Stimulated activated naive CD4-positive, alpha-beta T cell treated with Interleukin-2 at 50 U/mL for 16 hours (primary cell): Measurements from ENCODE around the gene PTGR1.
"Not testable (repeated sequence)": the region's sequence is repeated elsewhere in the genome, so short reads cannot be mapped to it uniquely, and the experiment has no call there.

Source experiments
- DNase-seq: peaks from one replicate; lab custom pipeline; 2025; lab: John Stamatoyannopoulos, UW

PTGR1 gene

DNA sequence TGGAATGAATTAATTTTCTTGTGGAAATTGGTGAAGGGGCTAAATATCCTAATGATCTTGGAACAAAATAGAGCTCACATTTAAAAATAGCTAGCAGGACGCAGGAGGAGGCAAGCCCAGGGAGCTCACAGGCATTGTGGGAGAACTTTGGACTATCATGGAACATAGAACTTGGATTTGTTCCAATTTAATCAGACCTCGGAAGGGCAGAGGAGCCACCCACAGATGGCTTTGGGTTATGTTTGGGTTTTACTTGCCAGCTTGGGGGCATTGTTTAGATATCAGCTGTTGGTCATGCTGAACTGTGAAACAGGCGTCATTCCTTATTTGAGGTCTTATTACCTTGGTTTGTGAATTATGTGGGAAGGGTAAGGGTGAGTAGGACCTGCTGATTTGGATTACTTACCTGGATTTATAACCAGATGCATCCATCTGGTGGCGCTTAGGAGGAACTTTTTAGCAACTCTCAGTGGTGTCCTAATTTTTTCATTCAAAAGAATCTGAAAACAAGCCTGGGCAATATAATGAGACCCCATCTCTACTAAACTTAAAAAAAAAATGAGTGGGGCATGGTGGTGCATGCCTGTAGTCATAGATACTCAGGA is 14.1 kb upstream of the PTGR1 start:
- DNase-seq, result no peak

DNA sequence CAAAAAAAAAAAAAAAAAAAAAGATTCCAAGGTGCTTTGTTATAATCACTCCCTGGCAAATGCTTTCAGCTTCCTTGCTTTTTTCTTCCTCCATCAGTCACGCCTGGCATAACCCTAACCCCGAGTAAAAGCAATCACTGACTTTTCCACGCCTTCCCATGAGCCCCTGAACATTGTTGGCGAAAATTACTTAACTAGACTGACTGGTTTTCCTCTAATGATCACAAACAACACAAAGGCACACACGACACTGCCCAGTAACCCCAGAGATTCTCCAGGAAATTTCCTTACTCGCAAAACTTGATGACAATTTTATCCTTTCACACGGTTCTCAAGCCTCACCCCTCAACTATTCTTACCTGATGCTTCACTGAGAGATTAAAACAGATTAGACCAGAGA is 11.4 kb upstream of the PTGR1 start:
- no peak for DNase-seq

DNA sequence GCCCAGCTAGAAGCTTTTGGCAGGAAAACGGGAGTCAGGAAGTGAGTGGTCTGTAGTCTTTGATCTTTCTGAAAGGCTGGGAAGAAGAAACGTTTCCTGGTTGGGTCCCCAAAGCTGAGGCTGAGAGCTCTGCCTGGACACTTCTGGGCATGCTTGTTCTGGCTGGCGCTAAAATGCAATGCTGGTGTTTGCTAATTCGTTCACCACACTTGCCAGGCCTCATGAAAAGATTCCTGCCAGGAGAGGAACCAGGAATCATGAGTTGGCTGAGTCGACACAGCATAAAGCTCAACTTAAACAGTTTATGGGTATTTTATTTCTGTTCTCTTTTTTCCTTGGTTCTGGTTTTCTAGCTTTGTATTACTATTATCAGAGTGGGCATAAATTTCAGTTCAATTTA is 10.7 kb upstream of the PTGR1 start:
- DNase-seq, result no peak

DNA sequence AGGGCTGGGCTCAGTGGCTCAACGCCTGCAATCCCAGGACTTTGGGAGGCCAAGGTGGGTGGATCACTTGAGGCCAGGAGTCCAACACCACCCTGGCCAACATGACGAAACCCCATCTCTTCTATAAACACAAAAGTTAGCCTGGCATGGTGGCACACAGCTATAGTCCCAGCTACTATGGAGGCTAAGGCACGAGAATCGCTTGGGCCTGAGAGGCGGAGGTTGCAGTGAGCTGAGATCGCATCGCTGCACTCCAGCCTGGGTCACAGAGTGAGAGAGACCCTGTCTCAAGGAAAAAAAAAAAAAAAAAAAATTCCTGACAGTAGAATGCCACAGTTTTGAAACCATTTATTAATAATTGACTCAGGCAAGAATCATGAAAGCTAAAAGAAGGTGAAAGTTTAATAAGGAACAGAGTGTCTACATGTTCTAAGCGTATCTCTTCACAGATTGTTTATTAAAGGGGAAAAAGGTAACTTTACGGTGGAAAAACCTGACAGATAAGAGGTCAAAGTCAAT is 5.7 kb upstream of the PTGR1 start:
- DNase-seq, result no peak

DNA sequence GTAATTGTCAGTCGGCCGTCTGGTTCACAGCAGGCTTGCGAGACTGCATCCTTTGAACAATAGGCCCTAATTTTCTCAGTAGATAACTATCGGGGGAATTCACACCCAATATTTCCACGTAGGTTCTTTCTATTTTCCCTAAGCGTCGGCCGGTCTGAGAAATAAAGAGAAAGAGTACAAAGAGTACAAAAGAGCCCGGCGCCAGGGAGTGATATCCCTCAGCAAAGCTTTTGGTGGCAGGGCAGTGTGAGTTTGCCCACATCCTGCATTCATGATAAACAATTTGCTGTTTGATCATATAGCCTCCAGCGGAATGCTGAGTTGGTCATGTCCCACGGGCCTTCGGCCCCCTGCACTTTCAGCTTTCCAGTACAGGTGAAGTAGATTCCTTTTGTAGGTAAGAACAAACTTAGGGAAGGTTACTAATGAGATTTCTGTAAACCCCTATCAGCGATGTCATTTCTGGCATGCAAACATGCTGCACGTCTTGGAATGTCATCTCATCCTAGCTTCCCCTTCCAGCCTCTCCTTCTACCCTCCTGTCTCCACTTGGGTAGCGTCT is 4.7 kb upstream of the PTGR1 start:
- no peak for DNase-seq

DNA sequence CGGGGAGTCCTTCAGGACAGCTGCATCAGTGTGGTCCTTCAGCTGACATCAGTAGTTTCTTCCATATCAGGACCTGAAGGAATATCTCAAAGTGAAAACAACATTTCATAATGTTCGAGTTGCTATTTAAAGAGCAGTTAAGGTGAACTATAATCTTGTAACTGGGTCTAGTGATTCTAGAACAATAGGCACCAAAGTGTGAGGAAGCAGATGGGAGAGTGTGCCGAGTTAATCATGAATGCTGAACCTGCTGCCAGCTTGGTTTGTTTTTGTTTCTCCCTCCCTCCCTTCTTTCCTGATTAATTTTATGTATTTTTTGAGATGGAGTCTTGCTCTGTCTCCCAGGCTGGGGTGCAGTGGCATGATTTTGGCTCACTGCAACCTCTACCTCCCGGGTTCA is 3.6 kb upstream of the PTGR1 start:
- no peak for DNase-seq

DNA sequence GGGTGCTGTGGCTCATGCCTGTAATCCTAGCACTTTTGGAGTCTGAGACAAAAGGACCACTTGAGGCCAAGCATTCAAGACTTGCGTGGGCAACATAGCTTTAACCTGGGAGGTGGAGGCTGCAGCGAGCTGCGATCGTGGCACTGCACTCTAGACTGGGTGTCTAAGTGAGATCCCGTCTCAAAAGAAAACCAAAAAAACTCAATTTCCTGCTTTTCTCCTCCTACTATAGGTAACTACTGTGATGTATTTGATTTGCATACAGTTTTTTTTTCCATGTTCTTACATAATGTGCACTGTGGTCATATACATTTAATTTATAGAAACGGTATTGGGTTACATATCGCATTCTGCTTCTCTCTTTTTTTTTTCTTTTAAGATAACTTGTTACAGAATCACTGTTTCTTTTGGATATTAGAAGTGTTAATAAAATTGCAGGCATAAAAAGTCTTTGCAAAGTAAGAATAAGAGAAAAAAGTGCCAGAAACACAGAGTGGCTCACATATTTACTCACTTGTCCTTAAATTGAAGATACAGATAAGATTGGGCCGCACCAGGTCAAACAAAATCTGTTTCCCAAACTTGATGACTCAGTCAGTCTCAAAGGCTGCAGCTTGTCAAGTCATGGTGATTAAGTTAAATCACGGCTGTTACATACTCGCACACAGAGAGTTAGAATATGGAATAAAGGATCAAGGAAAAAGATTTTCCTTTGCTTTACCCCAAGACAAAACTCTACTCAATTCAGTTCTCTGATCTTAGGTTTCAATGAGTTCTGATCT is 2.0 kb upstream of the PTGR1 start:
- DNase-seq, result no peak

DNA sequence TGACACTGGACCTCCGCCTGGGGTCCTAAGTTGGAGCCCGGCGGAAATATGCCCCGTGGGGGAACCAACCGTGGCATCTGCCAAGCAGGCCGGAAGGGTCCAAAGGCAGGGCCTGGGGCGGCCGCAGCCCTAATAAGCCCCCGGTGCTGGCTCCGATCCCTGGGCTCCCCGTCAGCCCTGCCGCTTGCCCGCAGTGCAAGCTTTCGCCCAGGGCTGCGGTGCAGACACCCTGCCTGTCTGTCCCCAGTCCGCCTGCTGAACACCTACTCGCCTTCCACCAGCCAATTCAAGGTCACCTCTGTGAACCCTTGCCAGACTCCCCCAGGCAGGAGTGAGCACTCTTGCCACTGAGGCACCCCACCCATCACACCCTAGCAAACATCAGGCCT is 502 bp upstream of the PTGR1 start:
- no peak for DNase-seq

DNA sequence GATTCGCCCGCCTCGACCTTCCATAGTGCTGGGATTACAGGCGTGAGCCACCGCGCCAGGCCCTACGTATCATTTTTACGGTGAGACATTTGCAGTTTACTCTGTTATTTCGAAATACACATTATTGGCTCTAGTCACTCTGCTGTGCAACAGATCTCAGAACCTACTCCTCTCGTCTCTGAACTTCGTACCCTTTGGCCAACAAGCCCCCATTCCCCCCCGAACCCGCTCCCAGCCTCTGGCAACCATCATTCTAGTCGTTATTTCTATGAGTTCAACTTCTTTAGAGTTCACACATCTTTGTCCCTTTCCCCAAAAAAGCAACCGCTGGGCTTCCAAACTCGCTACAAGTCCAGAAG is 735 bp downstream of the PTGR1 start:
- DNase-seq, result no peak

DNA sequence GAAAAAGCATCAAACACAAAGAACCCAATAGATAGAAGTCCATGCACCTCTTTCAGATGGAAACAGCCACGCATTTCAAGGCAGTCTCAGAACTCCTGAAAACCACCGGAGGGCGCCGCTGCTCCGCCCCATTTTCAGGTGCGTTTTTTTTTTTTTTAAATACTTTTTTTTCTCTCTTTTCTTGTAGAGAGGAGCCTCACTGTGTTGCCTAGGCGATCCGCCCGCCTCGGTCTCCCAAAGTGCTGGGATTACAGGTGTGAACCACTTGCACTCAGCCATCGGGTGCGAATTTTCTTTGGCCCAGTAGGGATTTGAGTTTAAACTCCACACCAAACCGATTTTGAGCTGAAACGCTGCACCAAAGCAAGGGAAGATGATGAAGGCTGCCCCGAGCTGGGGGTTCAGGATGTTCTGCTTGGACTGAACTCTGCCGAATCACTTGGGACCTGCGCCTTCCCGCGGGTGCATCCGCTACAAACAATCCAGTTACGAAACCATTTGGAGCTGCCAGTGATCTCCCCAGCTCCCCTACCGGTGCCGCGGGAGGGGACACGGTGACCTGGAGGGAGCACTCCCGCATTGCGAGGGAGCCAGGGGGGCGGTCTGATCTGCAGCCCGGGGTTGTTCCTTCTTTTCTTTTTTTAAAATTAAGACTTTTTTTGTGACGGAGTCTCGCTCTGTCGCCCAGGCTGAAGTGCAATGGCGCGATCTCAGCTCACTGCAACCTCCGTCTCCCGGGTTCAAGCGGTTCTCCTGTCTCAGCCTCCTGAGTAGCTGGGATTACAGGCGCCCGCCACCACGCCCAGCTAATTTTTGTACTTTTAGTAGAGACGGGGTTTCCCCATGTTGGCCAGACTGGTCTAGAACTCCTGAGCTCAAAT is 1.4 kb downstream of the PTGR1 start:
- peak; percentile 54 for DNase-seq

DNA sequence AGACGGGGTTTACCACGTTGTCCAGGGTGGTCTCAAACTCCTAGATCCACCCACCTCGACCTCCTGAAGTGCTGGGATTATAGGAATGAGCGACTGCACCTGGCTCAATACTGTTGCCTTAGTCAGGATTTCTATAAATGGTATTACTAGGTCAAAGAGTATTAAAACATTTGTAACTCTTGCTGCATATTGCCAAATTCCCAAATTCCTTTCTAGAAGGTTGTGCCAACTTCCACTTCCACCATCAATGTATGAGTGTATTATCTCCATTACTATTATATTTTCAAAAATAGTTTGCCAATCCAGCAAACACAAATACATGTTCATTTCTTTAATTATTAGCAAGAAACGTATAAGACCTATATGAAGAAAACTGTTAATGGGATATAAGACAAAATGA is 10.6 kb downstream of the PTGR1 start:
- DNase-seq, result no peak

DNA sequence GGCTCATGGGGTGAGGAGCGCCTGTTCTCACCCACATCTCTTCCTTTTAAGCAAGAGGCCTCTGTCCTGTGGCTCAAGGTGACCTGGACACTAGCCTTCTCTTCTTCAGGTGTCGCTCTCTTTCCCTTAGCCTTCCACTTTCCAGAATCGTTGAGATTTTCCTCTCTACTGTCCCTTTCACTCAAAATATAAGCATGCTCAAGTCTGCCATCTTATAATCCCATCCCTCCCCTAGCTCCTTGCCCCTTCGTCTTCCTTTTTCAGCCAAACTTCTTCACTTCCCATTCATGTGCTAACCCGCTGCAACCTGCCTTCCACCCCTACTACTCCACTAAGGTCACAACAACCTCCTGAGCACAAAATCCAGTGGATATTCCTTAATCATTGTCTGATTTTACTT is 13.1 kb downstream of the PTGR1 start:
- DNase-seq, result no peak

DNA sequence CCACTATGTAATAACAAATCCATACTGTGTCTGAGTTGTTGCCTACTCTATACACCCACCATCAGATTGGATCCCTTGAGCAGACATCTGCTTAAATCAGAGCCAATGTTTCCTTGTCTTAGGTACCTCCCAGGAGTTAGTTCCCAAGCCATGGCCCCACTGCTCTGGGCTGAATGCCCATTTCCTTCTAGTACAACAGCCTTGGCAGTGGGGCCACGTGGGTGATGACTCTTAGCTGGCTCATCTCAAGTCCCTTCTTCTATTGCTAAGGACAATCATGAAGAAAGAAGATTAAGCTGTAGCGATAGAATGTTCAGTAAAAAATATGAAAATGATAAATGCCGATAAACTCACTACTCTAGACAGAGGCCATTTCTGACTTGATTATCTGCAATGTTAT is 16.6 kb downstream of the PTGR1 start:
- DNase-seq, result no peak

DNA sequence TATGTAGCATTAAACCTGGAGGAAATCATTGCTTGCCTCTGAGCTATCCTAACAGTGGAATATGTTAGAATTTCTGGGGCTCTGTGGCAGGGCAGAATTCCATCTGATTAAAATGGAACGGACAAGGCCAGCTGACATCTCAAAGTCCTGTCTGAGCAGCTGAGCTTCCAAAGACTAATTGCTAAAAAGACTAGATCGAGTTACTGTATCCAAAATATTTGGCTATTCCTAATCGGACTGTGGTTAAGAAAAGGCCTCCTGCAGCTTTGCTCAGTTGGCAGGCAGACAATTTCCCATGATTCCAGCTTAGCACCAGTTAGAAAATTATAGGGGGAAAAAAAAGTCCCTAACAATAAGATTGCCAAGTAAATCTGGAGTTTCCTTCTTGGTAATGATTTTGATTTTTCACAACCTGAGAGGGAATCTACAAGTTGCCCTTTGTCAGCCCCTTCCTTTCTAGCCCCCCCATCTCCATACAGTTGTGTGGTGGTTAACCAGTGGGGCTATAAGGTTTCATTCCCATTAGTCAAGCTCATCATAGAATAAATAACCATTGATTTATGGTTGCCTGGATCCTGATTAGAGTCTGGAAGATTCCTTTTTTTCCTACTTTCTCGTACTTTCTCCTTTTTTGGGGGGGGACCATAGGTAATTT is 26.4 kb downstream of the PTGR1 start:
- DNase-seq, result no peak

DNA sequence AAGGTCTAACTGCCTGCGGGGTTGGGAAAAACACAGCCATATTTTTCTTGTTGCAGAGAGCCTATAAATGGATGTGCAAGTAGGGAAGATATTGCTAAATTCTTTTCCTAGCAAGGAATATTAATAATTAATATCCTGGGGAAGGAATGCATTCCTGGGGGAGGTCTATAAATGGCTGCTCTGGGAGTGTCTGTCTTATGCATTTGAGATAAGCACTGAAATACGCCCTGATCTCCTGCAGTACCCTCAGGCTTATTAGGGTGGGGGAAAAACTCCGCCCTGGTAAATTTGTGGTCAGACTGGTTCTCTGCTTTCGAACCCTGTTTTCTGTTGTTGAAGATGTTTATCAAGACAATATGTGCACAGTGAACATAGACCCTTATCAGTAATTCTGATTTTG is 31.3 kb downstream of the PTGR1 start:
- DNase-seq, result not testable (repeated sequence)

DNA sequence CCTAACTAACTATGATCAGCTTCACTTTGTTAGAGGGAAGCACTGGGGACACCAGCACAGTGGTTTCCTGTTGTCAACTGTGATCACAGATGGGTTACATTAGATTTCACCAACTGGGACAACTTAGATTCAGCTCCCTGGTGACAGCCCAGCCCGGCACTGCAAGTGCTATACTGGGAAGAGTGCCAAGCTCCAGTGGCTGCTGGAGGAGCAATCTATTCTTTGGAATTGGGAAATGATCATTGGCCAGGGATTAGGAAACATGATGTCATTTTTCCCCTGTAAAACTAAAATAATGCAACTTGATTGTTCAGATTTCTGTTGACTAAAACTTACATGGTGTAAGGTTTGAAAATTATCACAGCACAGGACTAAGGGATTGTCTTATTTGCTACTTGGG is 33.2 kb downstream of the PTGR1 start:
- no peak for DNase-seq

DNA sequence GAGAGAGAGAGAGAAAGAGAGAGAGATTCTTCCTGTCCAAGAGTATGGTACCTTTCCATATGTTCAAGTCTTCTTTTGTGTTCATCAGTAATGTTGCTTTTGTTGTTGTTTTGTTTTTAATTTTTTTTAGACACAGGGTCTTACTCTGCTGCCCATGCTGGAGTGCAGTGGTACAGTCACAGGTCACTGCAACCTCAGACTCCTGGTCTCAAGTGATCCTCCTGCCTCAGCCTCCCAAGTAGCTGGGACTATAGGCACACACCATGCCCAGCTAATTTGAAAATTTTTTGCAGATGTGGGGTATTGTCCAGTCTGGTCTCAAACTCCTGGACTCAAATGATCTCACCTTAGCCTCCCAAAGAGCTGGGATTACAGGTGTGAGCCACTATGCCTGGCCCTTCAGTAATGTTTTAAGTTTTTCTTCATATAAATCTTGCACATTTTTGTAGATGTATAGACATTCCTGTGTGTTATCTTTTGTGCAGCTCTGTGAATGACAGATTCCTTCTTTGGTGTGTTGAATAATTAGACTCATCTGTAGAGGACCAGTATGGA is 38.2 kb downstream of the PTGR1 start:
- DNase-seq, result no peak

DNA sequence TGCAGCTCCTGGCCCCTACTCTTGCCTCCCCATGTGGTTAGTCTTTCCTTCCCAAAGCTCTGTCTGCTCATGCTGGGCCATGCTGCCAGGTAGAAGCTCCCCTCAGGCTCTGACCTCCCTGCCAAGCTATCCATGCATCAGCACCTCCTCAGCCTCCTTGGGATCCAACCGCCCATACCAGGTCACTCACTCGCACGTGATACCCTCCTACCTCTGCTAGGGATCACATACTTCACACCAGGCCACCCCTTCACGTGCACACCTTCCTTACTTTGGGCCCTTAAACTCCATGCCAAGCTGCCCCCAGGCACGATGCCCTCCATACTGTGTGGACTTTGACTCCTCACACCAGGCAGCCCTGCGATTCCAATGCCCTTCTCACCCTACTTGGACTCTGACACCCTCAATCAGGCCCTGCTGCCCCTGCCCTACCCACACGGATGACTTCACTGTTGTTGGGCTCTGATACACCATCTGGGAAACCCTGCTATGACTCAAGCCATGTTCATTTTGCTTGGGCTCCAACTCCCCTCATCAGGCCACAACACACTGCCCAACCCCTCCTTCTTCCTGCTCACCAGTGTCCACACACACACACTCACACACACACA is 40.3 kb downstream of the PTGR1 start:
- no peak for DNase-seq

DNA sequence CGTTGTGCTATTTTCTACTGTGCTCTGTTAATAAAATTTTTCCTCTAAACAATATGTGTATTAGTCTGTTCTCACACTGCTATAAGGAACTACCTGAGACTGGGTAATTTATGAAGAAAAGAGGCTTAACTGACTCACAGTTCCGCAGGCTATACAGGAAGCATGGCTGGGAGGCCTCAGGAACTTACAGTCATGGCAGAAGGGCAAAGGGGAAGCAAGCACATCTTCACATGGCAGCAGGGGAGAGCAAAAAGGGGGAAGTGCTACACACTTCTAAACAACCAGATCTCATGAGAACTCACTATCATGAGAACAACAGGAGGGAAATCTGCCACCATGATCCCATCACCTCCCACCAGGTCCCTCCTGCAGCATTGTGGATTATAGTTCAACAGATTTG is 44.0 kb downstream of the PTGR1 start:
- DNase-seq, result not testable (repeated sequence)

DNA sequence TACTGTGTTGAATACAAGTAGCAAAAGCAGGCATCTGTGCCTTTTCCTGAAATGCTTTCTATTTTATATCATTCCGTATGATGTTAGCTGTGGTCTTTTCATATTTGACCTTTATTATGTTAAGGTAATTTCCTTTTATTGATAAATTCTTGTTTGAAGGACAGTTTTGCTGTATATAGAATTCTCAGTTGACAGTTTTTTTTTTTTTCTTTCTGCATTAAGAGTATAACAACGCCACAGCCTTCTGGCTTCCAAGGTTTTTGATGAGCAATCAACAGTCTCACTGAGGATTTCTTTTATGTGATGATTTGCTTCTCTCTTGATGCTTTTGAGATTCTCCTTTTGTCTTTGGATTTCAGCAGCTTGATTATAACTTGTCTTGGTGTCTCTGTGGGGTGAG is 50.8 kb downstream of the PTGR1 start:
- no peak for DNase-seq
